Esophagus mucosa (tissue), 1 donor: Measurements from ENCODE around the gene SLAMF9. TPM values are rescaled to one million over a fixed set of nuclear protein-coding genes. Genes with fewer than 3 reads are reported as not detected.

Experiments used
- ATAC-seq: fragments of 200-7000 bp; cut with Tn5 transposase; one replicate; pipeline ENCODE4 v1.9.1; 2020
- total RNA-seq: library from RNA; stranded (reverse); gene quantifications from one replicate; pipeline ENCODE4 v1.2.4, GENCODE V29; 2023
- donor health status: DM: yes; HTN: yes; CAD: no.

The SLAMF9 gene
- total RNA-seq, 1 donor from 2014 or later, result 0.28 TPM

- no peak for ATAC-seq
Measured at GRCh38 chr1:159932296-159933285, 21.4 kb downstream of the SLAMF9 start.

DNA sequence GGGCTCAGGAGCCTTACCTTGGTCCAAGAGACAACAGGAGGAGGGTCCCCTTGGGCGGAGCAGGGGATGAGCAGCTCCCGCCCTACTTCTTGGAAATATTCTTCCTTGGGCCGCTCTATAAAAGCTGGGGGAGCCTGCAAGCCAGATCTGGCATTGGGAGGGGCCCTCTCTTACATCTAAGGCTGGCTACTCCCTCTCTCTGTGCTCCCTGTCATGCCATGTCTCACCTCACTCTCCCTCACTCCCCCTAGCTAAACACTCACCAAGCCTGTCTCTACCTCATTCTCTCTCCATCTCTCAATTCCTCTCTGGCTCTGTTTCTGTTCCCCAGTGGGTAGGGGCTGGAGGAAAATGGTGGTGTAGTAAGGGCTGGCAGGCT lies 22.3 kb downstream of the SLAMF9 start:
- ATAC-seq, result no peak

DNA sequence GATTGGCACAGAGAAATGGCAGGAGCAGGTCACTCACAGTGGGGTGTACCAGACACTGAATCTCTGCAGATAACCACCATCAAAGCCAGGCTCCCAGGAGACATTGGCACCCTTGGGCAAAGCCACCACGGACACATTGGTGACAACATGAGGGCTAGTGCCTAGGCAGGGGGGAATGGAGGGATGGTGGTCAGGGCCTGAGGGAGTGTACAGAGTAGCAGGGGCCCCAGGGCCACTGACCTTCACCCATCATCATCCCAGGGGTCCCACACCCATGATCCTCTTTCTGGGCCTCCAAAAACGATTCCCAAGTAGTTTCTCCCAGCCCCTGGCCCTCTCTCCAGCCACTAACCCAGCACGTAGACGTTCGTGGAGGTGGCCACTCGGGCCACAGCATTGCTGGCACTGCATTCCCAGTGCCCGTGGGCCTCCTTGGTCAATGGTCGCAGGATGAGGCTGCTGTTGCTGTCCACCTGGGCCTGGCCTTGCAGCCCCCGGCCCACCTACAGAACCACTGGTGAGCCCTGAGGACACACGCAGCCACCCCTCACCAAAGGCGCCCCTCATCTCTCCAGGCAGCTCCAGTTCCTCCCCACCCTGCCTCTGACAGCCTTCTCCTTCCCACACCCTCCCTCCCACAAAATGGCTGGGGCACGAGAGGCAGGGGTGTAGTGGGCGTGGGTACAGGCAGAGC lies 22.8 kb downstream of the SLAMF9 start:
- ATAC-seq, result no peak

GRCh38 chr1:159930634-159931033 lies 23.4 kb downstream of the SLAMF9 start:
- no peak for ATAC-seq

- no peak for ATAC-seq
Measured at GRCh38 chr1:159930216-159930615, 23.8 kb downstream of the SLAMF9 start.

GRCh38 chr1:159929155-159930051 lies 24.6 kb downstream of the SLAMF9 start:
- peak; percentile 50 for ATAC-seq

DNA sequence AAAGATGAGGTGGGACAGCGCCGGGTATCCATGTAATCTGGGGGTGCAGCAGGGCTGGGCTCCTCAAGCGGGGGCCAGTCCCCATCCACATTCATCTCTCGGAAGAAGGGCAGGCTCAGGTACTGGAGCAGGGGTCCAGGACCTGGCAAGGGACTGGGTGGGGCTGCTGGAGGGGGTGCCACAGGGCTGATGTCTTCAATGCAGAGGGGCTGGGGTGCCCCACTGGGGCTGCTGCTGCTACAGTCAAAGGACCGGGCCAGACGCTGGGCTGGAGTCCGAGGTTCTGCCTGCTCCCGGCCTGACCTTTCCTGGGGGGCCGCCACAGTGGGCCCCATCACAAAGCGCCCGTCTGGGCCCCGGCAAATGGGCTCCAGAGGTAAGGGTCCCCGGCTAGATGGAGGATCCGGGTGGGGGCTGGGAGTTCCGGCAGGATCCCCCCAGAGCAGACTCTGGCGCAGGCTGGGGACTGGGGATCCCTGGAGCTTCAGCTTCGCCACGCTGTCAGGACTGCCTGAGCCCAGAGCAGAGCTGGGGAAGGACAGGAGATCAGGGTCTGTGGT lies 25.5 kb downstream of the SLAMF9 start:
- ATAC-seq, result no peak

- ATAC-seq, result no peak
Measured at GRCh38 chr1:159927849-159928431, 26.1 kb downstream of the SLAMF9 start.

DNA sequence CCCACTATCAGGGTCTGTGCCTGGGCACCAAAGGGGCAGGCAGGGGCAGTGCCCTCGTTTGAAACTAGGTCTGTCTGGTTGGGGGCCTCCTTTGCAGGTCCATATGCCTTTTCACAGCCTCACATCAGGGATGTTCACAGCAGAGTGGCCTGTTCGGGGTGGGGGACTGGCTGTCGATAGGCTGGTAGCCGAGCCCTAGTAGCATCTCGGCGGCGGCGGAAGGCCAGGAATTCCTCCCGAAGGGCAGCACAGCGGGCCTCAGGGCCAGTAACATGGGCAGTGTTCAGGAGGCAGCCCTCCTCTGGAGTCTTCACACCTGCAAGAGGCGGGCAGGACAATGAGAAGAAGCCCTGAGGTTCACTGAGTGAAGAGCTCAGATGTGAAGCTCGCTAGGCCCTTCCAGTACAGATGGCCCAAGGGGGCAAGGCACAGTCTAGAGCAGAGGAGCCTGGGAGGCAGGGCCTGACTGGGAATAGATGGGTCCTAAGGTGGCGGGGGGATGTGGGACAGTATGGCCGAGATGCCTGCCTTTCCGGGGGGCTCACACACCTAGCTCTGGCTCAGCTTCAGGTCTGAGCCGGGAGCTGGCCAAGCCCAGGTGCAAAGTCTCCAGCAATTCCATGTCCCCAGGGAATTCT lies 26.7 kb downstream of the SLAMF9 start:
- ATAC-seq, result no peak

GRCh38 chr1:159925719-159926078 lies 28.3 kb downstream of the SLAMF9 start:
- ATAC-seq, result peak; percentile 47

DNA sequence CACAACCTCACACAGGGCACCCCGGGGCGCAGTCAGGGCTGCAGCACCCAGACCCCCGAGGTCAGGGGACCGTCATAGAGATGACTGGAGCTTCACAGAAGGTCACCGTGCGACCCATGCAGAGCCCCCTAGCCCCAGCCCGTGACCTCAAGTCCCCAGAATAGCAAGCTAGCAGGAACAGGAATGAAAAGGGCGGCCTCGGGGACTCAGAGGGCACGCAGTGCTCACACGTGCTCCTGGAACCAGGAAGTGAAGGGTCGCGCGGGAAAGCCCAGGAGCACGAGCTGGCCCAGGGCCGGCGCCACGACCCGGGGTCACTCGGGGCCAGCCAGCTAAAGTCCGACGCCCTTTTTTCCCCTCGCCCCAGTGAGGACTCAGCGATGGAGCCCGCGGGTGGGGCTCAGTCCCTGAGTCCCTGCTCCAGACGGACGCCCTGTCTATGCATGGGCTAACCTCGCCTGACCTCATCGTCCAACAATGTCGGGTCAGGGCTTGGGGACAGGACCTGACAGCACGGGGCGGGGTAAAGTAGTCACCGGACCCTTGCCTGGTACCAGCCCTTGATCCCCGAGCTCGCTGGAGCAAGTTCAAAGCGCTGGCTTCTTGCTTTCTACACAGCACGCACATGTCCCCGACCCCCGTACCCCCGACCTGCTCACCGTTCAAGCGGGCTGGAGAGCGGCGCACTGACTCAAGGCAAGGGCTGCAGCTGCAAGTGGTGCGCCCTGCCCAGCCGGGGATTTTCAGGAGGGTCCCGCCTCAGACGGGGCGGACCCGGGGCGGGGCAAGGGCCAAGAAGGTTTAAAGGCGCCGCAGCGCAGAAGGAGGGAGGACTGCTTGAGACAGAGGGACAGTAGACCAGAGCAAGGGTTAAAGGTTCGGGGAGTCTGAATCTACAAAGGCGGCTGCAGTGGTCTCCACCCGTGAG lies 29.0 kb downstream of the SLAMF9 start, which contains the start of gene TAGLN2:
Gene TAGLN2, minus strand, starts transcription at position 717 of the 928 bp plus-strand sequence. CDS start 4,998 bp downstream, outside the sequence.
- ATAC-seq, result peak; percentile 71

DNA sequence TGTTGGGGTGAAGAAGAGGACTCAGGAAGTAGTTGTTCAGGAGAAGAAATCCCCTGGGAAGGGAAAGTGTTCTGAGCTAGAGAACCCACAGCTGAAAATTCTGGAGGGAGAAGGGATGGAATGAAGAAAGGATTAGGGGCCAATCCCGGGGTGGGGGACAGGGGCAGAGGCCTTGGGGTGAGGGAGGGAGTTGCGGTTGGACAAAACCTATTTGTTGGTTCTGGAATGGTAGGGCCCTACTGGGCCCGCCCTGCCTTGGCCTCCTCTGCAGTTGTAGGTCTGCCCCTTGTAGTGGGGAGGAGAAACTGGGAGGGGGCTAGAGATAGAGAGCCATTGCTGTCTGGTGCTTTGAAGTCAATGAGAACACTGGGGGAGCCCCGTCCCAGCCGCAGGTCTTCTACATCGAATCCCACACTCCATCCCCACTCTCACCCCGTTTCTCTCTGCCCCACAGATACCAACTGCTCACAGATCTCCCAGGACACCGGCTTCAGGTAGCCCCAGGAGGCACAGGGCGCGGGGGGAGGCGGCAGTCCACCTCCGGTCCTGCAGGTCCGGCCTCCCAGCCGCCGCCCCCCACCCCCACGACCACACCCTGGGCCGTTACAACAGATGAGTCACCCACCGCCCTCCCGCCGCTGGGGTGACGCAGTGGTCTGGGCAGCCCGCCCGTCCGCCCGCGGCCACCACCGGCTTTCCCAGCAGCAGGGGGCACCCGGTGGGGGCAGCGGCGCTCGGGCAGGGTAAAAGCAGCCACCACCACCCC lies 29.8 kb downstream of the SLAMF9 start:
- ATAC-seq, result peak; percentile 67

DNA sequence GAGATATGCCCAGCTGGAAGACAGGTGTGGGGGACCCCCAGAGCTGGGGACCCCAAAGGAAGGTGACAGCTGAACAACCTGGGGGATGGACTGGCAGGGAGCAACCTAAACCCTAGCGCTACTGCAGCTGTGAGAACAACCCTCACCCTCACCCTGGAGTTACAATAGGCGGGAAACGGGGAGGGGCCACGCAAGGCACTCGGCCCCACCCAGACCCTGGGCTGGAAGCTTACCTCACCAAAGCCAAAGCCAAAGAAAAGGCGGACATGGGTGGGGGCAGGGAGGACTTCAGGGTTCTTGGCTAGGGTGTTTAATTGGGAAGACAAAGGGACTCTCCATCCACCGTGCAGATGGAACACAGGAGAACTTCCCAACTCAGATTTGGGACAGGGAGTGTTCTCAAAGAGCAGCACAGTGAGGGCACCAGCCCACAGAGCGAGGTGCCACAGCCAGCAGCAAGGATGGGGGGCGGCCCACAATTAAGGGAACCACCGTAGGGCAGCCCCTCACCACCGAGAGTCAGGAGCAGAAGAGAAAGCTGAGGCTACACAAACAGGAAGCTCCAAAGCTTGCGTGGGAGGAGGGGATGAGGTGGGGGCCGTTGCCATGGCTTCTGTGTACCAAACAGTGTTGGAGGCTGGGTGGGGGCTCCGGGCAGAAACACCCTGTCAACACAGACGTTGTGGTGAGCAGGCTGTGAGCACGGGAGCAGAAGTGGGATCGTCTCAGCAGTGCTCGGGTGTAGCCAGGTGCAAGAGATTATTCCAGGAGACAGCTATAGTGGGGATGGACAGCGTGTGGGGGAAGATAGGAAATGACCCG lies 30.6 kb downstream of the SLAMF9 start:
- peak; percentile 68 for ATAC-seq

- ATAC-seq, result no peak
Measured at GRCh38 chr1:159922511-159923202, 31.4 kb downstream of the SLAMF9 start.

DNA sequence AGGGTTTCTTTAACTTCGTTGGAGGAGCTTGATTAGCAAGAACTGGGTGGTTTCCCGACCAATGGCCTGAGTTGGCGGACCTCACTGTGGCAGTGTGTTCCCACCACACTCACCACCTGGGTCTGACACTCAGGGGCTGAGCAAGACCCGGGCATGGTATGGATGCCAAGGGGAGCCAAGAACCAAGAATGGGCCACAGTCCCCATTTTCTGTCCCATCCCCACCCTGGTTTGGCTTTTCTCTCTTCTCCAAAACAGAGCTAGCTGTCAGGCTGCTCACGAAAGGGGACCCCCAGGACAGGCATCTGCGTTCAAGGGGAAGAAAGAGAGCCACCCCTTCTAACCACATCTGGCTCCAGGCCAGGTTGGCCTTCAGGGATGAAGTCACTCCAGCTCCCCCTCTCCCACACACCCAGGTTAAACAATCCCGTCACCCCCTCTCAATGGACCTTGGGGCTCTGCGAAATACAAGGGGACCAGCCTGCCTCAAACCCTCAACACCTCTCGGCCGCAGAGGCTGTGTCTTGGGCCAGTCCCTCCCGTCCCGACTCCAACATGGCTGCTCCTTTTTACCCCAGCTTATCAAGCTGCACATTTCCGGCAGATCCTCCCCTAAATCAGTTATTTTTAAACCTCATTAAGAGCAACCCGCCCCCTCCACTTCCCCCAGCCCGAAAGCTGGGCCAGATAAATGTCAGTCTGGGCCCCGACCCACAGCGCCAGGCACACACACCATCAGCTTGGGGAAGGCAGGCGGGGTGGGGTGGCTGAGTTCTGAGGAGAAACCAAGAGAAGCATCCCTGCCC lies 32.1 kb downstream of the SLAMF9 start:
- no peak for ATAC-seq

DNA sequence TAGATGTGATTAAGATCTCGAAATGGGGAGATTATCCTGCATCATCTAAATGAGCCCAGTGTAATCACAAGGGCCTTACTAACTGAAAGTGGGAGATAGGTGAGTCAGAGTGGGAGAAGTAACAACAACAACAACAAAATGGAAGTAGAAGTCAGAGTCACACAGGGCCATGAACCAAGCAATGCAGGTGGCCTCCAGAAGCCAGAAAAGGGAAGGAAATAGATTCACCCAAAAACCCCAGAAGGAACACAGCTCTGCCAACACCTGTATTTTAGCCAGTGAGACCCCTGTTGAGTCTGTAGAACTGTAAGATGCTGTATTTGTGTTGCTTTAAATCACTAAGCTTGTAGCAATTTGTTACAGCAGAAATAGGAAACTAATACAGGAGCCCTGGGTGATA lies 32.8 kb downstream of the SLAMF9 start:
- no peak for ATAC-seq

- no peak for ATAC-seq
Measured at GRCh38 chr1:159920651-159921050, 33.4 kb downstream of the SLAMF9 start.
